GM12878 (cell line): ENCODE measurements around the gene TCIRG1. TPM values are rescaled to one million over a fixed set of nuclear protein-coding genes. Genes with fewer than 3 reads are reported as not detected.

ENCODE experiments used
- ATAC-seq: fragments of 200-7000 bp; cut with Tn5 transposase; 3 replicates; pipeline ENCODE4 v1.9.1; 2020; ENCODE audit warnings: mild to moderate bottlenecking, moderate library complexity
- BruUV-seq: library from RNA; stranded (reverse); fragments of 400-500 nt; replicated peaks from 2 replicates; lab custom pipeline; 2021; lab: Mats Ljungman, UMichigan
- CTCF ChIA-PET: fragments of 300-600 bp; sonication (Branson Sonifier 250); formaldehyde crosslinking; extraction: SDS; loops from one replicate; lab custom pipeline; 2021; ENCODE audit warnings: inconsistent platforms; lab: Yijun Ruan, JAX
- POLR2A ChIA-PET: fragments of 350-600 bp; formaldehyde crosslinking; extraction: SDS; loops from one replicate; lab custom pipeline; 2021; ENCODE audit warnings: inconsistent platforms; lab: Charles Lee
- RAD21 ChIA-PET: fragments of 300-600 bp; sonication (Branson Sonifier 250); formaldehyde crosslinking; loops from one replicate; lab custom pipeline; 2023; ENCODE audit warnings: antibody characterized with exemption; ENCODE audit not compliant: unreplicated experiment; lab: Charles Lee
- SMC1A ChIA-PET: fragments of 300-600 bp; sonication (Branson Sonifier 250); formaldehyde crosslinking; loops from one replicate; lab custom pipeline; 2023; ENCODE audit not compliant: unreplicated experiment, uncharacterized antibody; lab: Charles Lee
- DNase-seq: peaks from one replicate; pipeline ENCODE4 v3.0.0-alpha.2; 2011; ENCODE audit warnings: low read depth, low spot score
- FAIRE-seq: peaks from 3 replicates; lab custom pipeline; 2011; peaks lifted over from hg19 to GRCh38; lab: Jason Lieb, UNC
- H2AFZ ChIP-seq: 2 replicates; pipeline ENCODE4 v1.6.0; 2011; ENCODE audit warnings: low read depth, low read length, control low read depth; ENCODE audit not compliant: control insufficient read depth
- H3K27ac ChIP-seq: 2 replicates; pipeline ENCODE4 v1.5.1; 2011; ENCODE audit warnings: control low read depth; ENCODE audit not compliant: control insufficient read depth, insufficient read depth
- H3K27me3 ChIP-seq, 2 experiments: replicated peaks in 1 of 2; 2 replicates each; pipeline versions ENCODE4 v1.6.0 to v1.6.1; 2011; ENCODE audit warnings: low read length in 1 of 2; ENCODE audit not compliant: control insufficient read depth in 2 of 2, insufficient read depth in 2 of 2
- H3K36me3 ChIP-seq, 2 experiments: 2 replicates each; pipeline ENCODE4 v1.5.1; 2011; ENCODE audit warnings: low read length in 1 of 2; ENCODE audit not compliant: control insufficient read depth in 2 of 2, insufficient read depth in 2 of 2
- H3K4me1 ChIP-seq: 2 replicates; pipeline ENCODE4 v1.6.1; 2011; ENCODE audit warnings: mild to moderate bottlenecking, low read length, moderate library complexity, mixed read lengths; ENCODE audit not compliant: control insufficient read depth, insufficient read depth
- H3K4me2 ChIP-seq: 2 replicates; pipeline ENCODE4 v1.6.0; 2011; ENCODE audit warnings: control low read depth; ENCODE audit not compliant: control insufficient read depth, insufficient read depth
- H3K4me3 ChIP-seq: fragments of 200-600 bp; sonication (generic); 2 replicates; pipeline ENCODE4 v1.5.1; 2016
- H3K79me2 ChIP-seq: 2 replicates; pipeline ENCODE4 v1.6.0; 2011; ENCODE audit warnings: low read length; ENCODE audit not compliant: control insufficient read depth, insufficient read depth
- H3K9ac ChIP-seq: 2 replicates; pipeline ENCODE4 v1.8.0; 2011; ENCODE audit warnings: low read length, control low read depth, mixed read lengths; ENCODE audit not compliant: control insufficient read depth, insufficient read depth
- H3K9me3 ChIP-seq: replicated peaks from 3 replicates; pipeline ENCODE4 v1.5.1; 2011; ENCODE audit warnings: mild to moderate bottlenecking, low read length; ENCODE audit not compliant: control insufficient read depth, insufficient read depth
- H4K20me1 ChIP-seq: 2 replicates; pipeline ENCODE4 v1.6.0; 2011; ENCODE audit not compliant: control insufficient read depth, insufficient read depth
- BMI1 ChIP-seq: fragments of 450-650 bp; IDR thresholded peaks from 2 replicates; pipeline ENCODE4 v1.6.1; 2016; ENCODE audit warnings: mild to moderate bottlenecking, moderate library complexity, borderline replicate concordance
- EP300 ChIP-seq, 2 experiments: fragments of 150-350 bp in 1 of 2; IDR thresholded peaks; 2 replicates each; pipeline ENCODE4 v1.6.1; 2011 to 2012; ENCODE audit warnings: low read depth in 2 of 2, low read length in 2 of 2, borderline replicate concordance in 1 of 2, improper control_type of control experiment in 1 of 2, inconsistent platforms in 1 of 2; ENCODE audit not compliant: control insufficient read depth in 1 of 2
- FOS ChIP-seq: IDR thresholded peaks from 3 replicates; pipeline ENCODE4 v1.6.1; 2011; ENCODE audit warnings: borderline replicate concordance; ENCODE audit not compliant: insufficient read length; ENCODE audit errors: extremely low read depth
- JUNB ChIP-seq: IDR thresholded peaks from 2 replicates; pipeline ENCODE4 v1.6.1; 2016; ENCODE audit warnings: antibody characterized with exemption, mild to moderate bottlenecking
- MEF2A ChIP-seq: IDR thresholded peaks from 2 replicates; pipeline ENCODE4 v1.6.1; 2011; ENCODE audit warnings: low read depth, mild to moderate bottlenecking, low read length, moderate library complexity; ENCODE audit not compliant: insufficient read depth
- MTA2 ChIP-seq: fragments of 450-650 bp; IDR thresholded peaks from 2 replicates; pipeline ENCODE4 v1.6.1; 2016; ENCODE audit warnings: low read depth, mild to moderate bottlenecking, moderate library complexity
- RFX5 ChIP-seq: IDR thresholded peaks from 2 replicates; pipeline ENCODE4 v1.6.1; 2011; ENCODE audit warnings: low read depth, low read length, improper control_type of control experiment
- TCF12 ChIP-seq: IDR thresholded peaks from 2 replicates; pipeline ENCODE4 v1.6.1; 2011; ENCODE audit warnings: low read depth, mild to moderate bottlenecking, low read length
- WGBS: methylation state at CpG from one replicate; pipeline ENCODE4 v1.1.6; 2016; ENCODE audit warnings: low lambda C conversion rate; ENCODE audit not compliant: insufficient replicate concordance, insufficient coverage; ENCODE audit errors: missing lambda C conversion rate; 5-methylcytosine and 5-hydroxymethylcytosine counted together
- in situ Hi-C: fragments of 300-500 bp; cut with MboI; formaldehyde crosslinking; loops from 9 replicates; pipeline ENCODE4 v1.14.3; 2018; ENCODE audit warnings: mixed read lengths
- intact Hi-C: fragments of 100-400 bp; cut with micrococcal nuclease; formaldehyde crosslinking; loops from one replicate; pipeline ENCODE4 v1.14.2; 2022; ENCODE audit not compliant: unreplicated experiment
- polyA plus RNA-seq, 11 experiments: library from polyadenylated mRNA; depleted of rRNA in 4 of 11; unstranded in 6 of 11; stranded (reverse) in 5 of 11; fragments of >200 nt; fragmentation: Nextera tagmentation in 4 of 11; fragmentation: Illumina TruSeq in 1 of 11; extraction: Ambion mirVana in 4 of 11; extraction: Trizol in 1 of 11; gene quantifications; 1 replicate in 1 of 11; 2 replicates in 10 of 11; pipeline versions ENCODE4 v1.2.1 to v1.2.3, GENCODE V29; 2011 to 2016; ENCODE audit warnings: inconsistent platforms in 2 of 11, missing spikeins in 2 of 11, low read depth in 1 of 11
- total RNA-seq, 4 experiments: library from RNA; depleted of rRNA in 3 of 4; stranded (reverse); fragments of >200 nt in 3 of 4; fragmentation: Illumina TruSeq in 1 of 4; extraction: Trizol in 1 of 4; gene quantifications; 2 replicates each; pipeline versions ENCODE4 v1.2.1 to v1.2.3, GENCODE V29; 2013 to 2021
- TF ChIP-seq, protein P1 (sequence below): fragments of 150-350 bp; IDR thresholded peaks from 2 replicates; pipeline ENCODE4 v1.6.1; 2014; ENCODE audit warnings: mild to moderate bottlenecking, low read depth, low read length

Gene TCIRG1
- total and polyA plus RNA-seq, 10 of the 15 experiments (the other 5 are each of a cell fraction or from before 2014, with no cell fraction given) = 0.76 to 218 (median 87.4) TPM

DNA sequence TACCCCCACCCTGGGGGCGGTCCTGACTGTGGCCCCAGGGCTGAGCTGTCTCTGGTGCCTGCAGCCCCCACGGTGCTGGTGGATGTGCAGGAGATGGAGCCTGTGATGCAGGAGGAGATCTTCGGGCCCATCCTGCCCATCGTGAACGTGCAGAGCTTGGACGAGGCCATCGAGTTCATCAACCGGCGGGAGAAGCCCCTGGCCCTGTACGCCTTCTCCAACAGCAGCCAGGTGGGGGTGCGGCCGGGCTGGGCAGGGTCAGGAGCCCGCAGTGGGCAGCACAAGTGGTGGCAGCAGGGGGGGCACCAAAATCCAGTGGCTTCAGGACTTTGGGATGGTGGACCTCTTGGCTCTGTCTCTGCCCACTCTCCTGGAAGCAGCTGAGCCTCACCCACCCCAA, 16.3 kb upstream of the TCIRG1 start:
- Histone ChIP-seq H4K20me1 (no peaks in the 10 kb centered on the region), H3K27me3 (no peaks in the 10 kb centered on the region; a peak in 1 of 4 replicates), H3K4me3 (no peak overlapping the region), H3K27ac (no peak overlapping the region), H3K36me3 (no peaks in the 10 kb centered on the region), H3K9me3 (no peaks in the 10 kb centered on the region), H3K9ac (no peak overlapping the region), H3K4me2 (no peak overlapping the region), H2AFZ (no peak overlapping the region), H3K4me1 (peaks cover 3% of the 10 kb centered on the region; the same call in 1 of the 2 replicates), H3K79me2 (no peaks in the 10 kb centered on the region)
- ChIA-PET RAD21 (no interaction called here), CTCF (no interaction called here), SMC1A (no interaction called here), POLR2A (no interaction called here)
- TF ChIP-seq BMI1 (no peak), TCF12 (no peak), EP300 (IDR thresholded peaks at IDR 0.05; ENCODE audit: borderline replicate concordance in 1 of 2, control insufficient read depth in 1 of 2, low read depth in 2 of 2, low read length in 2 of 2) (no peak), RFX5 (no peak), FOS (no peak), MEF2A (no peak), MTA2 (no peak), JUNB (no peak)
- TF ChIP-seq, protein P1, sequence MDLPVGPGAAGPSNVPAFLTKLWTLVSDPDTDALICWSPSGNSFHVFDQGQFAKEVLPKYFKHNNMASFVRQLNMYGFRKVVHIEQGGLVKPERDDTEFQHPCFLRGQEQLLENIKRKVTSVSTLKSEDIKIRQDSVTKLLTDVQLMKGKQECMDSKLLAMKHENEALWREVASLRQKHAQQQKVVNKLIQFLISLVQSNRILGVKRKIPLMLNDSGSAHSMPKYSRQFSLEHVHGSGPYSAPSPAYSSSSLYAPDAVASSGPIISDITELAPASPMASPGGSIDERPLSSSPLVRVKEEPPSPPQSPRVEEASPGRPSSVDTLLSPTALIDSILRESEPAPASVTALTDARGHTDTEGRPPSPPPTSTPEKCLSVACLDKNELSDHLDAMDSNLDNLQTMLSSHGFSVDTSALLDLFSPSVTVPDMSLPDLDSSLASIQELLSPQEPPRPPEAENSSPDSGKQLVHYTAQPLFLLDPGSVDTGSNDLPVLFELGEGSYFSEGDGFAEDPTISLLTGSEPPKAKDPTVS = no peak
- intact Hi-C loops = loop anchor here (10.0 kb wide), 1 partner anchor 432 kb away; no protein-coding TSS in a partner anchor
- ATAC-seq = no peak
- FAIRE-seq = no peak
- DNase-seq = no peak
- WGBS = 65% methylated on average over 13 of the region's 13 CpGs
- in situ Hi-C loops = no loop called here
- no TSS peak for BruUV-seq
